NOMO-1 treated with dmso at 0.1 percent for 144 hours (cell line): ENCODE results near the gene TNFSF10.

Experiments
- DNase-seq: peaks from one replicate; lab custom pipeline; 2025; ENCODE audit not compliant: unreplicated experiment; lab: John Stamatoyannopoulos, UW

TNFSF10 gene

DNA sequence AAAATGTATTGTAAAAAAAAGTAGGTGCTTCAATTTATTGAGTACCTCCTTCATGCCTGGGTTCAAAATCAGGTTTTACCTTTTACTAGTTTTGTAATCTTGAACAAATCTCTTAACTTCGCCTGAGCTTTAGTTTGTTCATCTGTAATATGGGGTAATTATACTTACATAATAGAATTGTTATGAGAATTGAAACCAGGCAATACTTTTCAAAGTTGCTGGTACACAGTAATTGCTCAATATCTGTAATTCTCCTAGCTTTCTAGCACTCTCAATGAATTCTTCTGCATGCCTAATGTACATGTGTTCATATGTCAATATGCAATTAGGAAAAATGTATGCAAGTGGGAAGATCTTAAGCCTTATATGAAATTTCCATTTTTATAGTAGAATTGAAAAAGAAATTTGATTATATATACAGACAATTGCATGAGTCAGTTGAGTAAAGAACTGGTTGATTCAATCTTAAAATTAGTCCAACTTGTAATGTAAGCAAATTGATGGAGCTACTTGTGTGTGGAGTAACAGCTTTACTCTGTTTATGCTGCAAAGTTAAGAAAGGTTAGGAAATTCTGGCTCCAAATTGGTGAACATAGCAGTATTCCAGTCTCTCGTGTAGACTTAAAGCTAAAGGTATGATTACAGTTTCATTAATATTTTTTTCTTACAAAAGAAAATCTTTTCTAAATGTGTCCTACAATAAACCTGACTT lies 4.1 kb downstream of the TNFSF10 start:
- DNase-seq = no peak

DNA sequence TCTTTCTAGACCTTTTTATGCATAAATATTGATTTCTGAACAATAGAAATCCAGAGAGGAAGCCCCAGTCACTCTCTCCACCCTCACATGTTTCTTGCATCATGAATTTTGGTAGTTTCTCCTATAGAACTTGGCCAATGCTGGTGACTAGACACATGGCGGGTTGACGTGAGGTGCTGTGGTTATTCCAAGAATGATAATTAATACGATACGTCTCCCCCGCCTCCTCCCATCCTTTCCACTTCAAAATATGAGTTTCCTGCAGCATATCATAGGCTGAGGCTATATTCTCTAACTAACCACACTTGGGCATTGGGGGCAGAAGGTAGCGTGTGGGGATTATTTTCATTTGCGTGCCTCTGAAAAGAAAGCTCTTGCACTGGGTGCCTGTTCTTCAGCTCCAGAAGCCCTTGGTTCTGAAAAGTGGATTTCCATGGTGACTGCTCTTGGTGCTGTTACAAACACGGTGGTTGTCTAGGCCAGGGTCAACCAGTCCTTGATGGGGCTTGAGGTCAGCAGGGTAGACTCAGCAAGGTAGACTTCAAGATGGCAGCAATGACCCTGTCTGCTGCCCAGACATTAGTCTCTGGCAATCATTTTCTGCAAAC lies 5.3 kb downstream of the TNFSF10 start:
- no peak for DNase-seq

DNA sequence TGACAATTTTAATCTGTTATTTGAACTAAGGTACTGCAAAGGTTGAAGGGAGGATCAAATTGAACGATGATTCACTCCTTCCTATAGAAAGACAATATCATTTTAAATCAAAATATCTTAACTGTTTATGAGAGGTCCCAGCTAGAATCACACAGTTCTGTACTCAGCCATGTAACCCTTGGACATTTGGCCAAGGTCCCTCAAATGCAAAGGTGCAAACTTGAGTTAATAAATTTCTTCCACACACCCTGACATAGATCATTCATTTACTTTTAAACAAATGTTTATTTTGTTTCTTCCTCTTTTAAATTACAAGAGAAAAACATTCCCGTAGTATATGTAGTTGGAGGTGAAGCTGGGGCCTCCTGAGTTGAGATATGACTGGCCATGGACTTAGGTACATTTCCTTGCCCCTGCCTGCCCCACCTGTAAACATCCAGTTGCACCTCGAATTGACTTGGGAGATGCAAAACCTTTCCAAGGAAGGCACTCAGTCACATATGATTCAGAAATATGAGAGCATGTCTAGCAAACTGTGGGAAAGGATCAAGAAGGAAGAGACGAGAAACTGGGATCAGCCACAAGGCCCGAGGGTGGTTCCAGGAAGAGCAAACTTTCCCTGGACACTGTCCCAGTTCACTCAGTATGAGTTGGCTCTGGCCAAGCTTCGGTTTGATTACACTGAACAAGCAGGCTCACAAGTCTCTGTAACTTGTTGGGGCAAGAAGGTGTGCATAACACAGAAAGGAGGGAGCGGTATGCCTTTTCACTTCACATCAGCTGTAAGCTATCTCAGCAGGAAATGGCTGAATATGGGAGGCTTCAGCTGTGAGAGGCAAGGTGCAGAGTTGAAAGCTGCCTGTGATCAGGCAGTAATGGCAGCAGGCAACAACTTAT lies 6.7 kb downstream of the TNFSF10 start:
- no peak for DNase-seq

DNA sequence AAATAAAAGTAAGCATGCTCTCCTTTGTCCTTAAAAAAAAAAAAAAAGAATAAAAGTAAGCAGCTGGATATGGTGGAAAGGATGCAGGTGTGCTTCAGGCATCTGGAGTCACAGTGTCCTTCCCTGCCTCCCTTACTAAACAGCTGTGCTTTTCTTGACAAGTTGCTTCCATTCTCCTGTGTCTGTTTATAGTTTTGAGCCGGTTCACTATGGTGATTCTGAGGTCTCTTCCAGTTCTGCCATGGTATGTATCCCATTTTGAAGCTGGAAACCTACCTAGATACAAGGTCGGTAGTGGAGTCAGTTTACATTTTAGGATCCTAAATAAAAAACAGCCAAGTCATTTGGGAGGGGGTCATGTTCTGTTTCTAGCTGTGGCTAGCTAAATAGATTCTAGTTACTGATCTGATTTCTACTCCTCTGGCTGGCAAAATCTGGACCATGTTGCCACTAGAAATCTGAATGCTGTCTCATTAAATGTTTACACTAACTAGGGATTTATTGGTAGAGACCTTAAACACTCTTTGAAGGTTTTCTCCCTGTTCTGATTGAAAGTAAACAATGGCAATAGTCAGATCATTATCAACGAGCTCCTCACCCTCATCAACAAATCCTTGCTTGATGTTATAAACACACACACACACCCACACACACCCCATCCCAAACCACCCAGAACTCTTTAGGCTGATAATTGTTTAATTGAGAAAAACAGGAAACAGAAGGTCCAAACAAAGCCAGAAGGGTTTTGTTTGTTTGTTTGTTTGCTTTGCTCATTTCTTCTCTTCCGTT lies 7.9 kb downstream of the TNFSF10 start:
- no peak for DNase-seq

DNA sequence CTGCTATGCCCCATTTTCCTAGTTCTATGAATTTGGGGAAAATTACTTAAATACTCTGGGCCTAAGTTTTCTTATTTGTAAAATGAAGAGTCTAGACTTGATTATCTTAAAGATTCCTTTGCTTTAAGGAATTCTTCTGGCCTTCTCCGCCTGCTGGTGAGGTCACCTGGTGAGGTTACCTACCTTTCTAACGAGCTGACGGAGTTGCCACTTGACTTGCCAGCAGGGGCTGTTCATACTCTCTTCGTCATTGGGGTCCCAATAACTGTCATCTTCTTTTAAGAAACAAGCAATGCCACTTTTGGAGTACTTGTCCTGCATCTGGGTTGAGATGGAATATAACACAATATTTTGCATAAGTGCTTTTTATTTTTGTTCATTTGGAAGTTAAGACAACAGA lies 8.6 kb downstream of the TNFSF10 start:
- DNase-seq = no peak

DNA sequence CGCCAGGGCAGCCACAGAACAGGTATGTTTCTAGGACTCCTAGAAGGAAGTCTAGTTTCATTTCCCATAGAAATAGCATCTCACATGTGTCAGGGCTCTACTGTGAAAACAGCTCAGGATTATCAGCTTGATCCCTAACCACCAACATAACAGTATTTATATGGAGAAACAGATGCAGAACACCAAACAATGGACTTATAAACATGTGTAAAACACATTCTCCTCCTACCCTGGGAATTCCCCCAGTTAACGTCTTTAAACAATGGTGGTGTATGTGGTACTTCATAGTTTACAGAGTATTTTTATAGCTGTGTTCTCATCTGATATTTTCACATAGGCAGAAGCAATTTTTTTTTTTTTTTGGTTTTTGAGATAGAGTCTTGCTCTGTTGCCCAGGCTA lies 9.7 kb downstream of the TNFSF10 start:
- DNase-seq = no peak

DNA sequence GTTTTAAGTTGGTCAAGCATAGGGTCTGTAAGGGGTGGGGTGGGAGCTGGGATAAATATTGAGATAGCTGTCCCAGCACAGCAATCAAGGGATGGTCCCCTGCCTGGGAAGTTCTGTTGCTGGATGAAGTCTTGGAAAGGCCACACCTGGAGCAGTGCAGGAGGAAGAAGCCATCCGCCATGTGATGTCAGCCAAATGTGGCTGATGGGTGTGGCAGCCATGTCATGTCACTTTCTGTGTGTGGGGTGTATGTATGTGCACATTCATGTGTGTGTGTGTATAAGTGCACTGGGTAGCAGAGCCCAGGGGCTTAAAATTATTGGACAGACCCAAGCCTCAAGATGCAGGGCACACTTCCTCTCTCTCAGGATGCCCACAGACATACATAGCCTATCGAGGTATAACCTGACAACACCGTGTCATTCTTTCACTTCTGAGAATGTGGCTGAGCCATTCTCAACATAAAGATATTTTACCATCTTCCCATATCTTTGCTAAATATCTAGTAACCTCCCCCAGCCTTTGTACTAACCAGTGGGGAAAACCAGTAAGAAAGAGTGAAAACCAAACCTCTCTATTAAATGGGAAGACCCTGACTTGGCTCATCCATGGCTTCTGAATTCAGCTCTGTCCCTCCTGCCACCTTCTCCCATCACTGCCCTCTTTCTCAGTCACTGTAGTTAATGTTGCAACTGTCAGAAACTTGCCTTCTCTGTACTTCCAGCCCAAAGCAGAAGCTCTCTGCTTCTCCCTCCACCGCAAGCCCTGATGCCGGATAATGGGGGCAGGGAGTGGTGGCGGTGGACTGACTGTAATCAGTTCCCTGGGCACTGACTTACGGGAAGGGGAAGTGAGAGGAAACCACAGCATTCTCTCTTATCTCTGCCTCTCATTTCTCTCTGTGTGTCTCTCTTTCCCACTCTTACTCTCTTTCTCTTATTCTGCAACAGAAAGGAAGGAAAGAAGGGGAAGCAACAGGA lies 11.2 kb downstream of the TNFSF10 start:
- DNase-seq = peak; percentile 99

DNA sequence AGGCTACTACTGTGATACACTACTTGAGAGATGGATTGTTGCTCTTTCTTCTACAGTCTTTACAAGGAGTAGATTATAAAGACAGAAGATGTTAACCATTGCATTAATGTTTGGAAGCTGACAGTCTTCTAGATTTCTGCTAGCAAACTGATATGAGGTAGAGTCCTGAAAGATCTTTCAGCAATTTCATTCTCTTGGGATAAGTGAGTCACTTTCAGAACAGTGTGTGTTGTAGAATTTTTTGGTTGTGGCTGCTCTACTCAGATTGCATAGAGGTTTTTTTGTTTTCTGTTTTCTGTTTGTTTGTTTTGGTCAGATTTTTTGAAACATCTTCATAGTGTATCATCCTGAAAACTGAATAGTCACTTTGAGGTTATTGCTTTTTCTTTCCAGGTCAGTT lies 17.1 kb downstream of the TNFSF10 start:
- DNase-seq = no peak

DNA sequence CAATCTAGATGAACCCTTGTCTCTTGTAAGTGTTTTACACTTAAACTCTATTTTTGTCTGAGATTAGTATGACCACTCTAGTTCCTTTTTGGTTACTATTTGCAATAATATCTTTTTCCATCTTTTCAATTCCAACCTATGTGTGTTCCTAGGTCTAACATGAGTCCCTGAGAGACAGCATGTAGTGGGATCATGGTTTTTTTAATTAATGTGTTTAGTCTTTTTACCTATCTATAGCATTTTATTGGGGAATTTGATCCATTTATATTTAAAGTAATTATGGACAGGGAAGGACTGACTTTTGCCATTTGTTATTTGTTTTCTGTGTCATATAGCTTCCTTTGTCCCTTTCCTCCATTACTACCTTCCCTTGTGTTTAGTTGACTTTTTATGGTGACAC lies 21.7 kb downstream of the TNFSF10 start:
- DNase-seq = no peak

DNA sequence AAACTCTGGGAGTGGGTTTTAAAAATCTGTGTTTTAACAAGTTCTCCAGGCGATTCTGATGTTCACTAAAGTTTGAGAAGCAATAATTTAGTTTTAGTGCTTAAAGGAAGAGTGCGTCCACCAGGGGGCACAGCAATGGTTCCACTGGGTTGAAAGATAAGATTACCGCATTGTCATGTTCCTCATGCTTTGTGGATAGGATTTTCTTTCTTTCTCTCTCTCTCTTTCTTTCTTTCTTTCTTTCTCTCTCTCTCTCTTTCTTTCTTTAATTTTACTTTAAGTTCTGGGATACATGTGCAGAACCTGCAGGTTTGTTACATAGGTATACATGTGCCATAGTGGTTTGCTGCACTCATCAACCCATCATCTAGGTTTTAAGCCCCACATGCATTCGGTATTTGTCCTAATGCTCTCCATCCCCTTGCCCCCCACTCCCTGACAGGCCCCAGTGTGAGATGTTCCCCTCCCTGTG lies 33.0 kb downstream of the TNFSF10 start:
- DNase-seq = peak; percentile 68

DNA sequence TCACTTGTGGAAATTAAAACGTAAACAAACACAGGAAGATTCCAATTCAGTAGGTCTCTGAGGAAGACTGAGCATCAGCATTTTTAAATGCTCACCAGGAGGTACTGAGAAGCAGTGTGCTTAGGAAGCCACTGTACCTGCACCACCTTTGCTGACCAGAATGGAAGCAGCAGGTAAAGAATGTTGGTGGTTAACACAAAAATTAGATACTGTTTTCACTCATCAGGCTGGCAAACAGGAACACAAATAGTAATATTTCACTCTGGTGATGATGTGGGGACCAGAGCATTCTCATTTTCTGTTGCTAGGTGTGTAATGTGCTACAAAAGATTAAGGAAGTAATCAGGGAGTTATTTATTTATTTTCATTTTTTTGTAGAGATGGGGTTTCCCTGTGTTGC lies 45.1 kb downstream of the TNFSF10 start:
- no peak for DNase-seq

DNA sequence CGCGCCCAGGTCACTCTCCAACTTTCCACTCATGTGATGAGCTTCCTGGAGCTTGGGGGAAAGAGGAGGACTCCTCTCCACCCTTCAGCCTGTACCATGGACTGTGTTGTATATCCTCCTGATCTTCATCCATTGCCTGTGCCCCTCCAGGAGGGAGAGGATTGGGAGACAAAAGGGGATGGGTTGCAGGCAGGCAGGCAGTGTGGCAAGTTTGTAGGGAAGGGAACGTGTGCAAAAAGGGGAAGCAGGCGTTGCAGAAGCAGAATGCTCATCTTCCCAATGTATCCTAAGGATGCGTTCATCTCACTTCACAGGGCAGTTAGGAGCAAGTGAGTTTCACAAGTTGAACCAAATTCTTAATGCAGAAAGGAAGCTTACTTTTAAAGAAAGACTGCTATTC lies 46.9 kb downstream of the TNFSF10 start:
- DNase-seq = peak; percentile 52

DNA sequence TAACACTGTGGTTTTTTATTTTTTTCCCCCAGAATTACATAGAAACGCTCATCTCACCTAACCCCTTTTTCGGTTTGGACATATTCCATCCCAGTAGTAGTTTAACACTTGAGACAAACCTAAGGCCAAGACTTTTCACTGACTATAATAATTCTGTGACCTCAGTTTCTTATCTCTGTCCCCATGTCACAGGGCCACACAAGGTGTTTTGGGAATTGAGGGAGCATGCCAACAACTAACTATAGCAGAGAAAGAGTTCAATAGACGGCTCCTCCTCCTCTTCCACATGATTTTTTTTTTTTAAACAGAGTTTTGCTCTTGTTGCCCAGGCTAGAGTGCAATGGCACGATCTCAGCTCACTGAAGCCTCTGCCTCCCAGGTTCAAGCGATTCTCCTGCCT lies 47.5 kb downstream of the TNFSF10 start:
- no peak for DNase-seq

DNA sequence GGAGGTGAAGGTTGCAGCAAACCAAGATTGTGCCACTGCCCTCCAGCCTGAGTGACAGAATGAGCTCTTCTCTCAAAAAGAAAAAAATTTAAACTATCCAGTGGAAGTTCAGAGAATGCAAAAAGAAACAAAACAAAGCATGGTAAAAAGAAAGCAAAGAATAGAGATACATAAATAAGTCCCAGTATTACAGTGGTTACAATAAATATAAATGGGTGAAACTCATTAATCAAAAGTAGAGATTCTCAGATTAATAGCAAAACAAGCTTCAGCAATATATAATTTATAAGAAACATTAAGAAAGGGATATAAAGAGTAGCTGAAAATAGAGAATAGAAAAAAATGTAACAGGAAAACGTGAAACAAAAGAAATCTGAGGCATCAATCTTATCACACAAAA lies 51.3 kb downstream of the TNFSF10 start:
- no peak for DNase-seq

DNA sequence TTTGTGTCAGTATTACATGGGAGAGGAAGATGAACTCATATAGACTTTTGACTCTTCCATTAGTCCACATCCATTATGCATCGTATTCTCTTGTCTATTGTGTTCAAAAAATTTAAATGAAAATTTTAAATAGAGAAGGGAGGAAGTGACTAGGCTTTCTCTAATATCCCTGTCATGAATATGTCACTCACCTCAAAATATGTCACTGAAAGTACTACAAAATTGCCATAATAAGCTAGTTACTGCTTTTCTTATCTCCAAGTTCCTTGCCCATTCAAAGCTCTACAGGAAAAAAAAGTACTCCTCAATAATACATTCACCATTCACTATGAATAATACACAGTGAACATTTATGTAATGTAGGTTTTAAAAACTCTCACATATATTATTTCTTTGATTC lies 52.6 kb downstream of the TNFSF10 start:
- DNase-seq = no peak

DNA sequence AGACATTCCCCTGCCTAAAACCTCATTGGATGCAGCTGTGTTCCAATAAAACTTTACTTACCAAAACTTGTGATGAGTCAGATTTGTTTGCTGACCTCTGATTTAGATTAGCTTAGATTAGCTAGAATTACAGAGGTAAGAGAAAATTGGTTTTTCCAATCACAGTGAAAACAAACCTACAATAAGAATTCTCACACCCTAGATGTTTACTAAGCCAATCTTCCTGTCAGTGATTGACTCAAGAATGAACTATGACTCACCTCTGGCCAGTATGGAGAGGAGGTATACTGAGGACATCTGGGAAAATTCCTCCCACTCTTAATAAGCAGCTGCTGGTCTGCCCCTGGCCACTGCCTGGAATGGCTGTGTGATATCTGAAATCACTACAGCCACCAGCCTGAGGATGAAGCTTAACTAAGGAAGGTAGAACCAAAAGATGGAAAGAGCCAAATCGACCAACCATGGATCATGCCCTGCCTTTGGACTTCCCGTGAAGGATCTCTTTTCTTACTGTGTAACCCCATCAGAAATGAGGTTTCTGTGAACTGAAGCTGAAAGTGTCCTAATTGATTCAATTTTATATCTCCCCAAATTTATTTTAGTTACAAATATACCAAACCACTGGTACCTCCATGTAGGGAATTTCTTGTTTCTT lies 55.9 kb downstream of the TNFSF10 start:
- no peak for DNase-seq

DNA sequence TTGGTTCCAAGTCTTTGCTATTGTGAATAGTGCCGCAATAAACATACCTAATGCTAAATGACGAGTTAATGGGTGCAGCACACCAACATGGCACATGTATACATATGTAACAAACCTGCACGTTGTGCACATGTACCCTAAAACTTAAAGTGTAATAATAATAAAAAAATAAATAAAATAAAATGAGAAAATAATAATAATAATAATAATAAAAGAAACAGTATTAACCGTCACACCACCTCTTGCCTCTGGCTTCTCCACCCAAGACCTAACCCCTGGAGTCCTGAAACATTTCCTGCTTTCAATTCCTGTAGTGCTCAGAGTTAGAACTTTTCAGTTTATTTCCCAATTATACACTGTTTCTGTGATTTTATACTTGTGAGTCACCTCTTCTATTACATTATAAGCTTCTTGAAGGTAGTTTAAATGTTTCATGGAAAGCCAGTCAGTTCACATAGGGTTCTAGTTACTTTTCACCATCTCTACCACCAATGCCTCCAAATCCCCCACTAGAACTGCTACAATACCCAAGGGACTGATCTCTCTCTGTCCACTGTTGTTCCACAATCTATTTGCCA lies 56.6 kb downstream of the TNFSF10 start:
- DNase-seq = no peak

DNA sequence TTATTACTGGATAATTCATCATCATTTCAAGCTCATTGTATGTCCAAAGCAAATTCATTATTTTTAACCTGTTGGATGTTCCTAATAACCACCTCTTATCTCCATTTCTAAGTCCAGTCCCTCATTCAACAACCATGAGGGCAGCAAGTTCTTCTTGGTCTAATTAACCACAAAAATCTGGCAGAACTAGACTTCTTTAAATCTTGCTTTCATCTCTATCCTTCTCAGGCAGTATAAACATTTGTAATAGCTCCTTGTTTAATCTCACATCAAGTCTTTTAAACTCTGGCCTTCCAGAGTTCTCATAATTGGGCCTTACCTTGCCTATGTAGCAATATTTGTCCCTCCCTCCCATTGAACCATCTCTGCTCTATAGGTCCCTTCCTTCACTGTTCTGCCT lies 57.9 kb downstream of the TNFSF10 start:
- no peak for DNase-seq

DNA sequence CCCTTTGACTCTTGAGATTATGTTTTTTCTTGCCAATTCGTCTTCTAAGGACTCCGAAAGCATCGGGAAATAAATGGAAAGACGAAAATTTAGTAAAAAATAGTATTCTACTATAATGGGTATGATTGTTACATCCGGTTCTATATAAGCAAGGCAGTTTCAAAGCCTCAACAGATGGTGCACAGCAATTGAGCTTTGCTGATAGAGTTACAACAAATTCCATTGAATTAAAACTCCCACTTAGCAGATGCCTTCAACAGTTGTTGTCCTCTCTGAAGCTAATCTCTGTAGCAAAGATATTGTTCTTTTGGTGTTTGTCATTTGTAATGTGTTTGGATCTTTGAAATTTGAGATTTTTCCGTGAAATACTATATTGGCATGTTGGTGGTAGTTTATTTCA lies 58.9 kb downstream of the TNFSF10 start:
- no peak for DNase-seq
